Breast epithelium (tissue), 3 donors: ENCODE data around the gene ATRX.

Source experiments
- POLR2A ChIP-seq: fragments of 450-650 bp; IDR thresholded peaks from one replicate; pipeline ENCODE4 v1.6.1; 2016; ENCODE audit warnings: antibody characterized with exemption, mild to moderate bottlenecking, moderate library complexity
- POLR2AphosphoS5 ChIP-seq, 3 donors: sonication (generic); formaldehyde crosslinking; IDR thresholded peaks; one replicate each; pipeline ENCODE4 v1.6.1; 2017; ENCODE audit warnings: antibody characterized with exemption in 3 of 3

- TF ChIP-seq POLR2AphosphoS5 (IDR thresholded peaks at IDR 0.05) (no peak), POLR2A (no peak)
Observed at GRCh38 chrX:77510007-77510406, 276.0 kb downstream of the ATRX start.
